ENCODE data around the gene INTS13.

INTS13 gene

GRCh38 chr12:26939192-26939832 is 1.5 kb upstream of the INTS13 start:
- H3K4me2 ChIP-seq (ENCODE audit: low read length) = peak overlapping the region; percentile 90
- H2AFZ ChIP-seq (ENCODE audit: low read depth, low read length) = no peak overlapping the region
- TF ChIP-seq EZH2phosphoT487 (IDR thresholded peaks at IDR 0.05; ENCODE audit: low read depth) (no peak), CTCF (IDR thresholded peaks at IDR 0.05; ENCODE audit: low read depth, low read length) (no peak)
- H3K4me1 ChIP-seq (ENCODE audit: low read length) = peaks cover 39% of the 10 kb centered on the region
- 0 out of 2 replicates have a peak, but pooled peaks cover 5% of the 10 kb centered on the region for H4K20me1 ChIP-seq (ENCODE audit: insufficient read depth, low read length)
- peak overlapping the region; percentile 89 for H3K9ac ChIP-seq (ENCODE audit: low read length)
- H3K9me3 ChIP-seq (ENCODE audit: insufficient read depth, low read length) = no peaks in the 10 kb centered on the region
- peak overlapping the region; percentile 89 for H3K4me3 ChIP-seq (ENCODE audit: low read length)
- no peak overlapping the region for H3K27ac ChIP-seq (ENCODE audit: low read length)
- H3K27me3 ChIP-seq (ENCODE audit: low read depth, low read length) = no peaks in the 10 kb centered on the region
- peaks cover 6% of the 10 kb centered on the region for H3K36me3 ChIP-seq (replicated peaks; ENCODE audit: low read depth, low read length)
- peaks cover 94% of the 10 kb centered on the region for H3K79me2 ChIP-seq (ENCODE audit: low read length)

GRCh38 chr12:26938701-26939062 is 901 bp upstream of the INTS13 start:
- Histone ChIP-seq H3K4me1 (ENCODE audit: low read length) (peaks cover 39% of the 10 kb centered on the region), H3K27ac (ENCODE audit: low read length) (peak overlapping the region; percentile 70)
- TF ChIP-seq EZH2phosphoT487 (IDR thresholded peaks at IDR 0.05; ENCODE audit: low read depth) = no peak
- TF ChIP-seq CTCF (IDR thresholded peaks at IDR 0.05; ENCODE audit: low read depth, low read length) = no peak

GRCh38 chr12:26937443-26937862 is 328 bp downstream of the INTS13 start:
- peak overlapping the region; percentile 83 for H3K4me2 ChIP-seq (ENCODE audit: low read length)
- no peaks in the 10 kb centered on the region for H3K27me3 ChIP-seq (ENCODE audit: low read depth, low read length)
- H2AFZ ChIP-seq (ENCODE audit: low read depth, low read length) = peak overlapping the region; percentile 65
- TF ChIP-seq CTCF (IDR thresholded peaks at IDR 0.05; ENCODE audit: low read depth, low read length) (no peak), EZH2phosphoT487 (IDR thresholded peaks at IDR 0.05; ENCODE audit: low read depth) (no peak)
- peaks cover 39% of the 10 kb centered on the region for H3K4me1 ChIP-seq (ENCODE audit: low read length)
- 0 out of 2 replicates have a peak, but pooled peaks cover 5% of the 10 kb centered on the region for H4K20me1 ChIP-seq (ENCODE audit: insufficient read depth, low read length)
- H3K36me3 ChIP-seq (replicated peaks; ENCODE audit: low read depth, low read length) = peaks cover 10% of the 10 kb centered on the region
- peak overlapping the region; percentile 89 for H3K9ac ChIP-seq (ENCODE audit: low read length)
- peak overlapping the region; percentile 89 for H3K4me3 ChIP-seq (ENCODE audit: low read length)
- peak overlapping the region; percentile 70 for H3K27ac ChIP-seq (ENCODE audit: low read length)
- no peaks in the 10 kb centered on the region for H3K9me3 ChIP-seq (ENCODE audit: insufficient read depth, low read length)
- peaks cover 93% of the 10 kb centered on the region for H3K79me2 ChIP-seq (ENCODE audit: low read length)

More at GRCh38 chr12:26938701-26939062, 901 bp upstream of the INTS13 start:
- Histone ChIP-seq H3K27me3 (ENCODE audit: low read depth, low read length) (no peaks in the 10 kb centered on the region), H3K36me3 (replicated peaks; ENCODE audit: low read depth, low read length) (peaks cover 6% of the 10 kb centered on the region), H3K79me2 (ENCODE audit: low read length) (peaks cover 93% of the 10 kb centered on the region), H4K20me1 (ENCODE audit: insufficient read depth, low read length) (0 out of 2 replicates have a peak, but pooled peaks cover 5% of the 10 kb centered on the region), H3K4me2 (ENCODE audit: low read length) (peak overlapping the region; percentile 90), H2AFZ (ENCODE audit: low read depth, low read length) (peak overlapping the region; percentile 88), H3K9me3 (ENCODE audit: insufficient read depth, low read length) (no peaks in the 10 kb centered on the region), H3K9ac (ENCODE audit: low read length) (peak overlapping the region; percentile 89), H3K4me3 (ENCODE audit: low read length) (peak overlapping the region; percentile 89)

GRCh38 chr12:26936559-26937442 is 980 bp downstream of the INTS13 start:
- Histone ChIP-seq H4K20me1 (ENCODE audit: insufficient read depth, low read length) (0 out of 2 replicates have a peak, but pooled peaks cover 5% of the 10 kb centered on the region), H3K4me1 (ENCODE audit: low read length) (peaks cover 39% of the 10 kb centered on the region), H3K79me2 (ENCODE audit: low read length) (peaks cover 91% of the 10 kb centered on the region), H3K27ac (ENCODE audit: low read length) (0 out of 2 replicates have a peak overlapping the region, but pooled peaks have one; percentile 70), H3K4me3 (ENCODE audit: low read length) (peak overlapping the region; percentile 89), H3K9me3 (ENCODE audit: insufficient read depth, low read length) (no peaks in the 10 kb centered on the region), H3K27me3 (ENCODE audit: low read depth, low read length) (no peaks in the 10 kb centered on the region), H2AFZ (ENCODE audit: low read depth, low read length) (peak overlapping the region; percentile 65; the same call in 1 of the 2 replicates), H3K36me3 (replicated peaks; ENCODE audit: low read depth, low read length) (peaks cover 13% of the 10 kb centered on the region), H3K4me2 (ENCODE audit: low read length) (peak overlapping the region; percentile 83), H3K9ac (ENCODE audit: low read length) (peak overlapping the region; percentile 89)
- TF ChIP-seq CTCF (IDR thresholded peaks at IDR 0.05; ENCODE audit: low read depth, low read length) = no peak
- no peak for TF ChIP-seq EZH2phosphoT487 (IDR thresholded peaks at IDR 0.05; ENCODE audit: low read depth)

Measured in OCI-LY3 (cell line).